CD4-positive, alpha-beta T cell treated with Interleukin-6 at 100 ng/mL for 8 hours (primary cell): ENCODE measurements around the gene BIRC6.
"Not testable (repeated sequence)": the region's sequence is repeated elsewhere in the genome, so short reads cannot be mapped to it uniquely, and the experiment has no call there.

Experiments used
- DNase-seq: peaks from one replicate; pipeline ENCODE4 v3.0.0-alpha.2; 2020; ENCODE audit warnings: mixed read lengths, low spot score

The BIRC6 gene

DNA sequence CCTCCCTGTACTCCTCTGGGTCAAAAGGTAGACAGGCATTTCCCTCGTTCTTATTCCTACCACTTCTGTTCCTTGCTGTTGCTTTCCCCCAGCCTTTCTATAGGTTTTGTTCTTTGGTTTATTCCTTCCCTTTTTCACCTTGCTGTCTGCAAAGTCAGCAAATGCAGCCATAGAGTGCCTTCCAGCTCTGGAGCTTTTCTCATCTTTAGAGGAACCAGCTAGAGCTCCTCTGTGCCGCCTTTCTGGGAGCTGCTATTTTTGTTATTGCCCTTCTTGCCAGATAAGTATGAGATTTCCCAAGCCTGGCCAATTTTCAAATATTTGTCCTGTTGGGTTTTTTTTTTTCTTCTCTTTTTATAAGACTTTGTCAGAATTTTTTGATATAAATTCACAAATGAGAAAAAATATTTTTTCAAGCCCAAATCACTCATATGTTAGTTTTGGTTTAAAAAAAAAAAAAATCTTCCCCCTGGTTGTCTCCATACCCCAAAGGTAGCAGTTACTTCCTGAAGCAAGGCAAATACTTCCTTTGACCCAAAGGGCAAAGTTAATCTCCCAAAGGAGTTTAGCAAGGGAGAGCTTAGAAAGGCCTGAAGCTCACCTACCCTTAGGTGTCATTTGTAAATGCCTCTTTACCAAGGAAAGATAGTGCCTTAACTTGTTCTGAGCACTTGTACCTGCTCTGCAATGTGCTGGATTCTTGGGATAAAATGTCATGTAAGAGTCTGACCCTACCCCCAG, 265.9 kb downstream of the BIRC6 start:
- DNase-seq, result no peak

DNA sequence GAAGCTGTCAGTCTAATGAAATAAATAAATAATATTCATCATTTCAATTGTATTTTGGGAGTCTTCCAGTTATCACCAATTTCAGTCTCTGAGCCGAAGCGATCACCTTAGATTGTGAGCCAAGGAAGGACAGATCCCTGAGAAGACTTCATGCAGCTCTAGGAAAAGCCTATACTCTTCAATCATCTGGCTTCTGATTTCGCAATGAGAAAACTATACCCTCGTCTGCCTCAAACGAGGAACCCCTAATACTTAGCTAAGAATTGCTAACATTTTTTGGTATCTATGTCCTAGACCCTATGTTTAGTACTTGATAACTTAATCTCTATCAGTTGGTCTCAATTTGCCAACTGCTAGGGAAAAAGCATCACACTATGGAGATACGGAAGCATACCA, 266.5 kb downstream of the BIRC6 start:
- no peak for DNase-seq

DNA sequence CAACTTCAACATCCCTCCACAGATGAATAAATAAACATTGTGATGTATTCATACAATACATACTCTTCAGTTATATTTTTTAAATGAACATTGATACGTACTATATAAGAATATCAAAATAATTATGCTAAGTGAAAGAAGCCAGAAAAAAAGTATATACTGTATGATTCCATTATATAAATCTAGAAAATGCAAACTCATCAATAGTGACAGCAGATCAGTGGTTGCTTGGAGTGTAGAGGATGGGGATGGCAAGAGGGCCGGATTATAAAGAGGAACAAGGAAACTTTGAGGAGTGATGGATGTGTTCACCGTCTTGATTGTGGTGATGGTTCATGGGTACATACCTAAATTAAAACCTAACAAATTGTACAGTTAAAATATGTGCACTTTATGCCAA, 268.0 kb downstream of the BIRC6 start:
- DNase-seq, result no peak

DNA sequence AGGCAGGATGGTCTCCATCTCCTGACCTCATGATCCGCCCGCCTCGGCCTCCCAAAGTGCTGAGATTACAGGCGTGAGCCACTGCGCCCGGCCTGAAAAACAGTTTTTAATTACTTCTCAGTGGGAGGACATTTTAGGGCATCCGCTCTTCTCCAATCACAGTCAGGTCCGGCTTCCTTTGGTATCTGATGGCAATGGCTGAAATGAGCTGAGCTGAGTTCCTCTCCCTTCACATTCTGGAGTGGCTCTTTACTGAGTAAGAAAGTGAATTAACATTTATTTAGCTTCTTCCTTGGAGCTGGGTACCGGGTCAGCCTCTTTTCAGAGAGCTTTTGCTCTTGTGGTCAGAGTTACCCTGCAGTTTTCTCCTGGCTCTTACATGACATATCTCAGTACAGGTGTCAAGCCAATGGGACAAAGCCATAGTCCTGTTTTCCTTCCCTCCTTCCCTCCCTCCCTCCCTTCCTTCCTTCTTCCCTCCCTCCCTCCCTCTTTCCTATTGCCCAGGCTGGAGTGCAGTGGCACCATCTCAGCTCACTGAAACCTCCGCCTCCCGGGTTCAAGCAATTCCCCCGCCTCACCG, 269.9 kb downstream of the BIRC6 start:
- no peak for DNase-seq

DNA sequence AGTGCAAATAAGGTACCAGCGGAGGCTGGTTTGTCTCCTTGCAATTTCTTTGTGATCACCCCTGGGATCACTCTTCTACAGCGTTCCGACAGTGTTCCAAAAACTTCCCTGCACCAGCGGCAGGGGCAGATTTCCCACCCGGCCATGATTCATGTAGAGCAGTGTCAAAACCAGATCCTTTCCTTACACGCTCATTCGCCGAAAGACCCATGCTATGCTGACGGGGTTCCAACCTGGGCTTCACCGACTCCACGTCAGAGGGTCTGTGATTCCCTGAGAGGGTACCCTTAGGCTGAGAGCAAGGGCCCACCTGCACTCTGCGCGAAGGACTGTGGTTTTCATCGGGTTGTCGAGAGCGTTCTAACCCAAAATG, 270.6 kb downstream of the BIRC6 start:
- no peak for DNase-seq

DNA sequence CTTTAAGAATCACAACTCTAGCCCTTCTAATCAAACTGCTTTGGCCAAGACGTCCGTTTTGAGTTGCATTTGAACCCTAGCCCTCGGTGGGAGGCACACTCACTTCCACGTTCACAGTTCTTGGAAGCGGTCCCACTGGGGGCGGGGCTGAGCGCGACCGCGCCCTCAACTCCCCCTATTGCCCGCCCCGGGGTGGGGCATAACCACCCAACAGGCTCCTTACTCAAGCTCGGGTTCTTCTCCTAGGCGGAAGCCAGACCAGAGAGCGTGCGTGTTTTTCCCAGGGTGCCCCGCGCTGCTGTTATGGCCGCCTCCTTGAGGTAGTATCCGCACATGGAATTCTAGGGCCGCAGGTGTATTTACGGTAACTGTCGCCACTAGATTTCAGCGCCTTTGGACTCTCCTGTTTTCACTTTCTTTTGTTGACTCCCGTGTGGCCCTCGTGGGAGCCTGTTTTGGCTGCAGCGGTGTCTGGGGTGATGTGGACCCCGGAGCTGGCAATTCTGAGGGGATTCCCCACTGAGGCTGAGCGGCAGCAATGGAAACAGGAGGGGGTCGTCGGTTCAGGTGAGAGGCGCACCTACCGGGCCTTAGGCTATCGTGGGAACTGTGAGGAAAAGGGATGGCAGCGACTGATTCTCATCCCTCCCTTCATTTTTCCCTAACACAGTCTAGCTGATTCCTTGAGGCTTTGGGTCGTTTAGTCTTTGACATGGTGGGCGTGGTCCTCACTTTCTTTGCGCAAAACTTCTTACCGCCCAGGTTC, 271.2 kb downstream of the BIRC6 start, which contains the start of gene TTC27:
Gene TTC27, plus strand, starts transcription at position 237 of the 766 bp plus-strand sequence. Its CDS starts 243 bp downstream, at position 480.
- peak; percentile 95 for DNase-seq

DNA sequence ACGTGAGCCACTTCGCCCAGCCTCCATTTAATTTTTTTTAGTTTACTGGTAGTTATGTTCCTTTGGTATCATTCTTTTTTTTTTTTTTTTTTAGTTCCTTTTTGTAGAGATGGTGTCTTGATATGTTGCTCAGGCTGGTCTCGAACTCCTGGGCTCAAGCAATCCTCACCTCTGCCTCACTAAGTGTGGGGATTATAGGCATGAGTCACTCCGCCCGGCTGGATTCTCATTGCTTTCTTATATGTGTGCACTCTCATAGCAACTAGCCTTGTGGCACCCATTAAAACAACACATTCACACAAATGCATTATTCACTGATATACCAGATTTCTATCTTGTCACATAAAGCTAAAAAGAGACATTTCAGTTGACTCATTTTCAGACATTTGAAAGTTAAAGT, 275.3 kb downstream of the BIRC6 start:
- DNase-seq, result no peak

DNA sequence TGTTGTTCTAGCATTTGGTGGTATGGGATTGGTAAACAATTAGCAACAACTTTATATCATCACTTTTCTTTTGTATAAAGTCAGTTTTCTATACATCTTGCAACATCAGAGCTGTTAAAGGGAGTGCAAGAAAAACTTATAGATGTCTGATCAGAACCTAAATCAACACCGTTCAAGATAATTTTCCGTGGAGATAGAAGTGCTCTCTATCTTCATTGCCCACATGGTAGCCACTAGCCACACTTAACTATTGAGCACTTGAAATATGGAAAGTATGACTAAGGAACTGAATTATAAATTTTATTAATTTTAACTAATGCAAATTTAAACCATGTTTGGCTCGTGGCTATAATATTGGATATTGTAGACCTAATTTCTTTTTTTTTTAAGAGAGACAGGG, 276.2 kb downstream of the BIRC6 start:
- DNase-seq, result no peak

DNA sequence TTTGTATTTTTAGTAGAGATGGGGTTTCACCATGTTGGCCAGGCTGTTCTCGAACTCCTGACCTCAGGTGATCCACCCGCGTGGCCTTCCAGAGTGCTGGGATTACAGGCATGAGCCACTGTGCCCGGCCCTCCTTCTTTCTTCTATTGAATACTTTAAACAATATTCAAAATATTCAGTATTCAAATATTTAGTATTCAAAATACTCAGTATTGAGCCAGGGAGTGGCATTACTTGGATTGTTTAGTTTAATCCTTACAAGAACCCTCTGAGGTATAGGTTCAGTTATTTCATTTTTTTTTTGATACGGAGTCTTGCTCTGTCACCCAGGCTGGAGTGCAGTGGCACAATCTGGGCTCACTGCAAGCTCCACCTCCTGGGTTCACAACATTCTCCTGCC, 281.7 kb downstream of the BIRC6 start:
- not testable (repeated sequence) for DNase-seq

DNA sequence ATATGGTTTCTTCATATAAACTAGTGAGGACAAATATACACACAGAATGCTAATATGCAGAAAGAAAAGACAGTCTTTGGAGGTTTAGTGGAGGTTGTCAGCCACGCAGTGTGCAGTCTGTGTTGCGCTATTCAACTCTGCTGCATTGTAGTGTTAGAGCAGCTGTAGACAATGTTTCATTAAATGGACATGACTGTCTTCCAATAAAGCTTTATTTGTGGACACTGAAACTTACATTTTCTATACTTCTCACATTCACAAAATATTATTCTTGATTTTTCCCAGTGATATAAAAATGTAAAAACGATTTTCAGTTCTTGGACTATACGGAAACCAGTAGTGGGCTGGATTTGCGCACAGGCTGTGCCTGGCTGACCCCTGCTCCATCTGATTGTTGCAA, 284.4 kb downstream of the BIRC6 start:
- no peak for DNase-seq

DNA sequence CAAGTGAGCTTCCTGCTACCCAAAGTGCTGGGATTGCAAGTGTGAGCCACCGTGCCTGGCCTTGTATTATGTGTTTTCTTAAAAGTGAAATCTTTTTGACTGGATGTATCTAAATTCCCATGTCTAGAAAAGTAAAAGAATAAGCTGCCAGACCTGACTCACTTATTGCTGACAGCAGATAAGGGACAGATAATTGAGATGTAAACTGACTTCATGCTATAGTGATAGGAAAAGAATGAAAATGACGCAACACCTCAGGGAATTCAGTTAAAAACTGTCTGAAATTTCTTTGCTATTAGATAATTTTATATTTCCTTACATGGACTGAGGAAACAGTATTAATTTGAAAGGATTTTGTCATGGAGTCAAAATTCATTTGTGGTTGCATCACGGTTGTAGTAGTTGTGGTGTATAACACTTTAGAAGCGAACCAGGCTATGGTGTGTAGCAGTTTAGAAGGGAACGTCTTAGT, 290.4 kb downstream of the BIRC6 start:
- no peak for DNase-seq

DNA sequence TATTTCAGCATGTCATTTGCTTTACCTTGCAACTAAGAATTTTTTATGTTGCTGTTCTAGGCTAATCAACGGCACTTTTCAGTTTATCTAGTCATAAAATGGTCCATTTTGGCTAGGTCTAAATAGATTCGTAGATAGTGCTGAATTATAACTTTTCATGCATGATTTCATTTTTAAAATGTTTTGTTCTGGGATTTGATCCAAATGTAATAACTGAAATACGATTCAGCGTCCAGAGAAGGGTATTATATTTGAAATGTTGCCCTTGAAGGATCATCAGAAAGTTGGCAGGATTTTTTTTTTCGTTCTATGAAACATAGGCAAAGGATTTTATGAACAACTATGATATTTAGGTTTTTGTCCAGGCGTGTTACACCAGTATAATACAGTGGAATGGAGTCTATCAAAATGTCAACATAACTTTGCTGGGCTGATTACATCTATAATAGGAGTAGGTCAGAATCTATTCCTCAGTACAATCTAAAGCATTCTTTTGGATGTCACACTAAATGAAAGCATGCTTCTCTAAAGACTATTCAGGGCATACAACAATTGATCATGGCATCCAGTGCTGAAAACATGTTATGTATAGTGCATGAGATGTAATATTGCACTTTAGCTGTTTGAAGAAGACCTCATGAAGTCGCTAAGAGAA, 295.9 kb downstream of the BIRC6 start:
- no peak for DNase-seq

DNA sequence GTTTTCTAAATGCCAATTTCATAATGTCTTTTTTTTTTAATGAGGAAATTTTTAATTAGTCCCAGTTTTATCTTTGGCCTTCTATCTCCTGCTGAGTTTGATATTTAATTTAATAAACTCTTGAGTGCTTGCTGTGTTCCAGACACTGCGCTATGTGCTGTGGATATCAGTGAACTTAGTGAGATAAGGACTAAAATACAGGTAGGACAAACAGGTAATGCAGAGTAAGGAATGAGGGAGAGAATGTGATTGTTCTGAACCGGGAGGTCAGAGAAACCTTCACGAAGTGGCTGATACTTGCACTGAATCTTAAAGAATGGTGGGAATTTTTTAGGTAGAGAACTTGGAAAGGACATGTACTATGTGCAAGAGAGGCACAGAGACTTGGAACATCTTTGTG, 299.2 kb downstream of the BIRC6 start:
- no peak for DNase-seq

DNA sequence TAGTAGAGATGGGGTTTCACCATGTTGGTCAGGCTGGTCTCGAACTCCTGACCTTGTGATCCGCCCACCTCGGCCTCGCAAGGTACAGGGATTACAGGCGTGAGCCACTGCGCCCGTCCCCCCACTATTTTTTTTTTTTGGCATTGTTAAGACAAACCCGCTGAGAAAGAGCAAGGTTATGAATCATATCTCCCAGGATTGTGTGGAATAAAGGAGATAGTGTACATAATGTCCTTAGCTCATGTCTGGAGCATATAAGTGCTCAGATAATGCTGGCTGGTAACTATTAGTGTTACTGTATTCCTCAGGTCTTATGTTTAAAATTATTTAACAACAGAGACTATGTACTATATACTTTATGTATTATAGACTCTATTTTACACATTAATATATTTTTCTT, 307.0 kb downstream of the BIRC6 start:
- DNase-seq, result no peak

DNA sequence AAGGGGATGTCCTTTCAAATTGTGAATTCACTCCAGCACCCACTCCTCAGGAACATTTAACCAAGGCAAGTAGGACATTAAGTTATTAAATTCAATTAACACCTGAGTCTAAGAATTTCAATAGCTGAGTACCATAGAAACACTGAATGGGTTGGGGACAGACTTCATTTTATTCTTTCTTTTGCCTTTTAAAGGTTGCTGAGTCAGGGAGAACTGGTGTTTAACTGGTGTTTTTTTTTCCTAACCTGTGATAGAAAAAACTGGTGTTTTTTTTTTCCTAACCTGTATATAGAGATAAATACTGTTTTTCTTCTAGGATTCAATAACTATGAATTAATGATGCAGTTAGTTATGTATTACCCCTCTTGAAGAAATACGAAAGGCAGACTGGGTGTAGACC, 309.9 kb downstream of the BIRC6 start:
- no peak for DNase-seq

DNA sequence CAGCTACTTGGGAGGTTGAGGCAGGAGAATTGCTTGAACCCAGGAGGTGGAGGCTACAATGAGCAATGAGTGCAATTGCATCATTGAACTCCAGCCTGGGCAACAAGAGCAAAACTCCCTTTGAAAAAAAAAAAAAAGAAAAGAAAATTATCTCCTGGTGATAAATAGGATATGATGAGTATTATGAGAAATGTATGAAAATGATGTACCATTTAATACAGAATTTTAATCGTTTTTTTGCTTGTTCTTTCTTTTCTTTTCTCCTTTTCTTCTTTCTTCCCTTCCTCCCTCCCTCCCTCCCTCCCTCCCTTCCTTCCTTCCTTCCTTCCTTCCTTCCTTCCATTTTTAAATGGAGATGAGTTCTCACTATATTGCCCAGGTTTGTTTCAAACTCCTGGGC, 311.4 kb downstream of the BIRC6 start:
- no peak for DNase-seq
